PC-3 (cell line): ENCODE results near the gene HCLS1.

Experiments
- CTCF ChIP-seq: fragments of 300-600 bp; sonication (generic); conservative IDR thresholded peaks from 2 replicates; pipeline ENCODE4 v1.5.1; 2017; ENCODE audit warnings: antibody characterized with exemption, low read depth, mild to moderate bottlenecking, low read length
- EZH2phosphoT487 ChIP-seq: fragments of 300-600 bp; sonication (generic); IDR thresholded peaks from 2 replicates; pipeline ENCODE4 v1.6.1; 2018; ENCODE audit warnings: mild to moderate bottlenecking, antibody characterized with exemption, low read length, borderline replicate concordance

- no peak for TF ChIP-seq CTCF
- no peak for TF ChIP-seq EZH2phosphoT487
Measured at GRCh38 chr3:121624147-121624899, 36.4 kb downstream of the HCLS1 start.
